ENCODE measurements around the gene ITPR3.

The ITPR3 gene

GRCh38 chr6:33742837-33743236 is 121.7 kb downstream of the ITPR3 start:
- DNase-seq = no peak

- peak; percentile 88 for DNase-seq
These were observed 123.1 kb downstream of the ITPR3 start for GRCh38 chr6:33744001-33744848.

GRCh38 chr6:33744895-33745546 is 123.9 kb downstream of the ITPR3 start:
- no peak for DNase-seq

- DNase-seq = no peak
These were observed 124.4 kb downstream of the ITPR3 start for GRCh38 chr6:33745548-33745947.

Data from NCI-H526 treated with DMSO at 0.1 percent for 48 hours (cell line).